Vagina (tissue), 2 donors: ENCODE results near the gene CTCFL. TPM values are rescaled to one million over a fixed set of nuclear protein-coding genes. Genes with fewer than 3 reads are reported as not detected.

Source experiments
- DNase-seq, 2 donors: peaks; one replicate each; pipeline ENCODE4 v3.0.0-alpha.2; 2017; ENCODE audit errors: extremely low spot score in 2 of 2
- H3K27ac ChIP-seq: fragments of 200-600 bp; sonication (generic); one replicate; pipeline ENCODE4 v1.5.1; 2019
- H3K27me3 ChIP-seq: fragments of 200-600 bp; sonication (generic); one replicate; pipeline ENCODE4 v1.5.1; 2019
- H3K36me3 ChIP-seq, 2 donors: fragments of 200-600 bp; sonication (generic); one replicate each; pipeline ENCODE4 v1.5.1; 2017 to 2019
- H3K4me1 ChIP-seq: fragments of 200-600 bp; sonication (generic); one replicate; pipeline ENCODE4 v1.5.1; 2019
- H3K4me3 ChIP-seq, 2 donors: fragments of 200-600 bp; sonication (generic); 1 replicate in 1 of 2; 2 replicates in 1 of 2; pipeline ENCODE4 v1.5.1; 2016 to 2019
- H3K9me3 ChIP-seq: fragments of 200-600 bp; sonication (generic); one replicate; pipeline ENCODE4 v1.5.1; 2019
- CTCF ChIP-seq, 3 experiments: fragments of 450-650 bp in 2 of 3; fragments of 200-600 bp in 1 of 3; sonication (generic) in 1 of 3; IDR thresholded peaks; one replicate each; pipeline ENCODE4 v1.5.1; 2017 to 2019; ENCODE audit warnings: antibody characterized with exemption in 3 of 3, mild to moderate bottlenecking in 2 of 3, moderate library complexity in 2 of 3
- POLR2A ChIP-seq, 2 donors: fragments of 450-650 bp; IDR thresholded peaks; one replicate each; pipeline ENCODE4 v1.6.1; 2017; ENCODE audit warnings: antibody characterized with exemption in 2 of 2, mild to moderate bottlenecking in 2 of 2, moderate library complexity in 2 of 2
- POLR2AphosphoS5 ChIP-seq, 2 donors: sonication (generic); formaldehyde crosslinking; IDR thresholded peaks; one replicate each; pipeline ENCODE4 v1.9.0; 2017; ENCODE audit warnings: antibody characterized with exemption in 2 of 2, mild to moderate bottlenecking in 2 of 2, low read depth in 1 of 2; ENCODE audit not compliant: insufficient read depth in 1 of 2
- intact Hi-C: fragments of 100-400 bp; cut with DNase I; formaldehyde crosslinking; loops from one replicate; pipeline ENCODE4 v1.15.1; 2023
- total RNA-seq: library from RNA; depleted of rRNA; stranded (reverse); fragments of >200 nt; gene quantifications from one replicate; pipeline ENCODE4 v1.2.3, GENCODE V29; 2016

The CTCFL gene
- total RNA-seq, 1 donor from 2014 or later: not detected

DNA sequence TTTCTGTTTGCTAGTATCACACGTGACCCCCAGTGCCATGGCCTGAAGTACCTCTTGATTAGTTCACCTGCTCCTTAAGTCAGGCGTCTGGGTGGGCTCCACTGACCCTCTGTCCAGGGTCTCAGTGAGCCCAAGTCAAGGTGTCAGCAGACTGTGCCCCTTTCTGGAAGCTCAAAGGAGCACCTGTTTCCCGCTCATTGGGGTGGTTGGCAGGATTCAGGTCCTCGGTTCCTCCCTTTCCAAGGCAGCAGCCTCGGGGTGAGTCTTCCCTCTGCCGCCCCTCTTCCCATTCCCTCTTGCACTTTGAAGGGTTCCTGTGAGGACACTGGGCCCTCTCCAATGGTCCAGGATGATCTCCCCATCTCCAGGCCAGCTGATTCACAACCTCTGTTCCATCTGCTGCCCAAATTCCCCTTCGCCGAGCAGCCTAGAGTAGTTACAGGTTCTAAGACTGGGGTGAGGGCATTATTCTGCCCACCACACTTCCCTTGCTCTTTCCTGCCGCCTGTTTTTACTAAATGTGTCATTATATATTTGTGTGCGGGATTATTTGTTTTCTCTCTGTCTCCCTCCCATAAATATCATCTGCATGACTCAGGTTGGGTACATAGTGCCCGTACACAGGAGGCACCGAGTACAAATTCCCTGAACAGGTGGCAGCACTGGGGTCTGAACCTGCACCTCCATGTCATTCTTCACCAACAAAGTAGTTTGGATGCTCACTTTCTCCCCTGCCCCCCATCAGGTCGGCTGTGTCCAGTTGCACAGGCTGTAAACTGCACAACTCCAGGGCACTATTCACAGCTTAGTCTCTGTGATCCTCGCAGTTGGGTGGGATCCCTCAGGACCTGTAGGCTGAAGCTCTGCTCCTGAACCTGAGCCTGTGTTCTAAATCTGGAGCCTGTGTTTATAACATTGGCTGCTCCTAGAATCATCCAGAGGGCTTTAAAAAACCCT lies 75.3 kb downstream of the CTCFL start:
- intact Hi-C loops: no loop called here
- H3K27ac ChIP-seq: no peak overlapping the region

GRCh38 chr20:57448764-57449354 lies 76.1 kb downstream of the CTCFL start:
- H3K4me1 ChIP-seq: no peaks in the 10 kb centered on the region

More for the DNA sequence above, 75.3 kb downstream of the CTCFL start:
- H3K4me1 ChIP-seq: no peaks in the 10 kb centered on the region
- no peaks in the 10 kb centered on the region for H3K27me3 ChIP-seq
- no peak for DNase-seq
- no peak for TF ChIP-seq POLR2AphosphoS5 (IDR thresholded peaks at IDR 0.05; ENCODE audit: insufficient read depth in 1 of 2, low read depth in 1 of 2)
- TF ChIP-seq CTCF (IDR thresholded peaks at IDR 0.05): no peak
- TF ChIP-seq POLR2A (IDR thresholded peaks at IDR 0.05): no peak
- no peaks in the 10 kb centered on the region for H3K9me3 ChIP-seq
- no peak overlapping the region for H3K4me3 ChIP-seq
- no peaks in the 10 kb centered on the region for H3K36me3 ChIP-seq

More at GRCh38 chr20:57448764-57449354, 76.1 kb downstream of the CTCFL start:
- intact Hi-C loops: no loop called here
- Histone ChIP-seq H3K9me3 (no peaks in the 10 kb centered on the region), H3K36me3 (no peaks in the 10 kb centered on the region), H3K27ac (no peak overlapping the region), H3K27me3 (no peaks in the 10 kb centered on the region), H3K4me3 (no peak overlapping the region)
- DNase-seq: no peak
- TF ChIP-seq POLR2A (IDR thresholded peaks at IDR 0.05) (no peak), CTCF (IDR thresholded peaks at IDR 0.05) (no peak), POLR2AphosphoS5 (IDR thresholded peaks at IDR 0.05; ENCODE audit: insufficient read depth in 1 of 2, low read depth in 1 of 2) (no peak)

Other genes starting within 250 kb of the CTCFL start
- not detected for gene SPO11, start 195.3 kb downstream of the CTCFL start, total RNA-seq
- gene RAE1, start 173.9 kb downstream of the CTCFL start, total RNA-seq: 21.1 TPM
- 24.8 TPM for gene RBM38, start 133.7 kb downstream of the CTCFL start, total RNA-seq
- gene PCK1, start 36.0 kb upstream of the CTCFL start, total RNA-seq: 13.0 TPM
- gene ZBP1, start 95.3 kb upstream of the CTCFL start, total RNA-seq: 0.74 TPM
- 11.3 TPM for gene PMEPA1, start 184.9 kb upstream of the CTCFL start, total RNA-seq